Stimulated activated CD4-positive, alpha-beta T cell treated with anti-CD3 and anti-CD28 coated beads, TNF-alpha, amount 100 ng/mL, for 4 hours (primary cell): ENCODE data around the gene ADGRG3.

ENCODE experiments used
- DNase-seq, 3 experiments: peaks; one replicate each; pipeline ENCODE4 v3.0.0-alpha.2; 2020; ENCODE audit warnings: low read depth in 3 of 3

ADGRG3 gene

GRCh38 chr16:57630931-57631845, 36.9 kb upstream of the ADGRG3 start:
- no peak for DNase-seq

- DNase-seq, result no peak
These were observed 35.5 kb upstream of the ADGRG3 start for GRCh38 chr16:57632568-57632967.

GRCh38 chr16:57633383-57634064, 34.6 kb upstream of the ADGRG3 start:
- DNase-seq, result no peak

DNA sequence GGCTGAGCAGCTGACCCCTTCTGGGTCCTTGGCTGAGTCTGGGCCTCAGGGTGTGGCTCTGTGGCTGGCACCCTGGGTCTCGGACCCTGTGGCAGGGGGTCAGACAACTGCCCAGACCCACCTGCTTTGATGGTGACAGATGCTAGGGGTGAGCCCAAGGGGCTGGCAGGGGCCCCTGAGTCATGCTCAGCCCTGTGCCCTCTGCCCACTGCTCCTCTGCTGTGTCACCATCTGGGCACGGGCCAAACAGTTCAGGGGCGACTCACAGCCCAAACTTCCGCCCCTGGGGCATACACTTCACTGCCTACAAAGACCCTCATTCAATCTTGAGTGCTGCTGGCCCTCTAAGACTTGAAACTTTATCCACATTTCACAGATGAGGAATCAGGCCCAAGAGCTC, 33.9 kb upstream of the ADGRG3 start:
- DNase-seq, result no peak

DNA sequence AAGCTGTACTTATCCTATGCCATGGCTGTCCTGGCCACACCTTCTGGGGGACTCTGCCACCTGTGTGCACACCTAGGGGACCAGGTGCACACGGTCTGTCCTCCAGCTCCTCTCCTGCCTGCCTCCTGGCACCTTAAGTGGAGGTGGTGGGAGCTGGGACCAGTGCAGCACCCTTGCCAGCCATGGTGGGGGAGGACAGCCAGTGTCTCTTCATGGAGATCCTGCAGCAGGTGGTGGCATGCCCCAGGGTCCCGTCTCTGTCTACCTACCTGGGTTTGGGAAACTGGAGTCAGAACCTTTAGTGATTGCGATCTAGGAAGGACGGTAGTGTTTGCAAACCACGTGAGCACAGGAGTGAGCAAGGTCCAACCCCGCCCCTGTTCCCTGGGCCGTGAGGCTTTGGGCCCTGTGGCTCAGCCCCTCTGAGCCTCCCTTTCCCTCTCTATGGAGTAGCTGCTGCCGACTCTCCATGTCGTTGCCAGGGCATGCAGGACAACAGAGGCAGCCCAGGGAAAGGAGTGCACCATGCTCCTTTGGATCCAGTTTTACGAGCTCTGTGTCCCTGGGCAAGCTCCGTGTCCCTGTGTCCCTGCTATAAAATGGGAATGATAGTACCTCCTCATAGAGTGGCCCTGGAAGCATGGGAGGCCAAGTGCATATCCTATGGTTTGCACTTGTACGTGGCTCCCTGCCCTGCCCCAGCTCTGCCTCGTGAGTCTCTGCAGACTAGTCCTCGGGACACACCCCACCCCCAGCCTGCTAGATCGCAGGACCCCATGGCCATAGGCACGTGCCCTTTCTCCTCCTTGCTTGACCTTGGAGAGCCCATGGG, 32.6 kb upstream of the ADGRG3 start:
- no peak for DNase-seq

DNA sequence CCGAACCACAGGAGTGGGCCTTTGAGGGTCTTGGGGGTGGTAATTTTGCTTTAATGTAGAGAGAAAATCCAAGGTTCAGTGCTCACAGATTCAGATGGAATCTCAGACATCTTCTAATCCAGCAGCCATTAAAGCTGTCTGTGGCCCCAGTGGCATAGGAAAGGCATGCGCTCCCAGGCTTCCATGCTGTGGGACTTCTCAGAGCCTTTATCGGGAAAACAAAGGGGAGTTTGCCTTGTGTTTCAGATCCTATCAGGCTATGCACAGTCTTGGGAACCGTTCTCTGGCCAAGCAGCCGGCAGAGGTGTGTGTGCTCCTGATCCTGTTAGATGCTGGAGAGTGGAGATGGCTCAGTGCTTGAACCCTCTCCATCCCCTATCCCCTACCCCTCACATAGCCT, 31.9 kb upstream of the ADGRG3 start:
- no peak for DNase-seq

DNA sequence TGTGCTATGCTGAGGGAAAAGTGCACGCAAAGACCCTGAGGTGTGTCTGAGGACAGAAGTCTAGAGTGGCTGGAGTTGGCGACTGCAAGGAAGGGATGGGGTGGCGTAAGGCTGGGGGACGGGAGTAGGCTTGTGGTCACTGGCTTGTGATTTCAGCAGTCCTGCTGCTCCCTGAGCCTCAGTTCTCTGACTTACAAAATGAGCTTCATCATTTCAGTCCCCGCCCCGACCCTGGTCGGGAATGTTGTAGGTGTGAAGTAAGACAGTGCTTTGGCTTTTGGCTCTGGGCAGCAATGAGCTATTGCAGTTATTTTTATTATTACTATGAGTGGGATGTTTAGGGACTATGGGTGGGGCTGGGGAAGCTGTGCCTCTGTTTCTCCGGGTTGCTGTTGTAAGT, 31.1 kb upstream of the ADGRG3 start:
- DNase-seq, result no peak

- DNase-seq, result no peak
These were observed 30.7 kb upstream of the ADGRG3 start for GRCh38 chr16:57637424-57637823.

- no peak for DNase-seq
These were observed 30.1 kb upstream of the ADGRG3 start for GRCh38 chr16:57637965-57638364.

- DNase-seq, result no peak
These were observed 29.7 kb upstream of the ADGRG3 start for GRCh38 chr16:57638381-57638780.

DNA sequence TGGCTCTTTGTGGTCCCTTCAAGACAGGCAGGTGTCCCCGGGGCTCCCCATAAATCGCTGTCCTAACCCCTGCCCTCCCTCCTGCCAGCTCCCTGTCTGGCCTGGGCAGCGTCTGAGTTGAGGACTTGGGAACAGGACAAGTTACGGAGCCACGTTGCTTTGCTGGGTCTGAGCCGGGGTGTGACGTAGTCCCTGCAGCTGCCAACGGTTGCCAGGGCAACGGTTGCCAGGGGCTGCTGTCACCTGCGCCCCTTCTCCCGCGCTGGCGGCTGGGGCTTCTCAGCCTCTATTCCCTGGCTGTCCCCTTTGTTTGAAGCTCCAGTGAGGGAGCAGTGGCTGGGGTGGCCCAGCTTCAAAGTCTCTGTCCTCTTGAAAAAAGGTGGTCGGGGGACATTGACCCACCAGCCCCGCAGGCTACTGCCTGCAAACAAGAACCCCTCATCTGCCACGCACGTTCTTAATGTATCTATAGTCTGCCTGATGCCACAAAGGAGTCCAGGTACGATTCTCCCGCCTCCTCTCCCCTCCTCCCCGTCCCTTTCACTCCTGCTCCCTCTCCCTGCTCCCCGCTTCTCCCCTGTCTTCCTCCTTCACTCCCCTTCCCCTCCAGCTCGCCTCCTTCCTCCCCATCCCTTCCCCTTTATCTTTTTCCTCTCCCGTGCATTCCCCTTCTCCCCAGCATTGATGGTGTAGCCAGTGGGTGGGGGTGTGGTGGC, 28.8 kb upstream of the ADGRG3 start:
- DNase-seq, result no peak

DNA sequence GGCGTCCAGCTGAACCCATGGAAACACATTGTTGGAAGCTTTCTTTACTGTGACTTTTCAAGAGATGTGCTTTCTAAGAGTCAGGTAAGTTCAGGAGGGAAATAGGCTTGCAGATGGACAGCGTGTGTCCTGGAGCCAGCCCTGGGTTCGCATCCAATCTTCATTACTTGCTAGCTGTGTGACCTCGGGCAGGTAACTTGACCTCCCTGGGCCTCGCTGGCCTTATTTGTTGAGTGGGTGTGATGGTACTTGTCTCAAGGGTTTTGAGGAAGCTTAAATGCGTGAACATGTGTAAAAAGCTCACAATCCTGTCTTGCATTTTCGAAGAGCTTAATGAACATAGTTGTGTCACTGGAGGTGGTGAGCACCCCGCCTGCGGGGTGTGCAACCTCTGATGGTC, 27.9 kb upstream of the ADGRG3 start:
- no peak for DNase-seq

- no peak for DNase-seq
These were observed 27.5 kb upstream of the ADGRG3 start for GRCh38 chr16:57640612-57641011.

DNA sequence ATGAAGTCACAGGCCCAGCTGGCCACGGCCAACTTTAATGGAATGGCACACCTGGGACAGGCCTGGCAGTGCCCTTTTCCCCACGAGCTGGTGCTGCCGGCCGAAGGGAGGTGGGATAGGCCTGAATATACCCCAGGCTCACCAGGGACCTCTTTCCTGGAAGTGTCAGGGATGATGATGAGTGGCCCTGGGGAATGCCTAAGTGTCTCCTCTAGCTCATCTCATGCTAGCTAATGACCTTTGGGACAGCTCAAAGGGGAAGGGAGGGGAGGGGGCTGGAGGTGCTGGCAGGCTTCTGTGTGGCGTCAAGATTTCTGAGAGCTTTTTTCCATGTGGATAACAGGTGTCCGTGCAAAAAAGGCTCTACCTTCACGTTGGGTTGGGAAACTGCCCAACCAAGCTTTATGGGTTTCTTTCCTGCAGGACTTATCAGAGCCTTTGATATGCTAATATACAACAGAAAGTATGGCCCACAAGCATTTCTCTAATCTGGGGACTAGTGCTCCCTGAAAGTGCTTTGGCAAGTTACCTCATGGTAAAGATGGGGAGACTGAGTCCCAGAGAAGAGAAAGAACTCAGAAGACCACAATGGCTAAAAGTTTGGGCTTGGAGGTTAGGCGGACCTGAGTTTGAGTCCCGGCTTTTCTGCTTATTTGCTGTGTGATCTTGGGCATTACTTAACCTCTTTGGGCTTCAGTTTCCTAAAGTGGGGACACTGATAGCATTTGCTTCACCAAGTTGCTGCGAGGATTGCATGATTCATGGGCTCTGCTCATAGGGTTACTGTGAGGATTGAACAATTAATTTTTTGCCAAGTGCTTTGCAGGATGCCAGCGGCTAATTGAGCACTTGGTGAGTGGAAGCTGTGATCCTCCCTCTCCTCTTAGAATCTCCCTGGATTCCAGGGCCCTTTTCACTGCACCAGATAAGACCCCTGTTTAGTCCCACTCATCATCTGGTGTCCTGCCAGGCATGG, 25.7 kb upstream of the ADGRG3 start:
- DNase-seq, result no peak

GRCh38 chr16:57643147-57643874, 24.8 kb upstream of the ADGRG3 start:
- DNase-seq, result no peak

GRCh38 chr16:57643910-57644309, 24.2 kb upstream of the ADGRG3 start:
- no peak for DNase-seq

DNA sequence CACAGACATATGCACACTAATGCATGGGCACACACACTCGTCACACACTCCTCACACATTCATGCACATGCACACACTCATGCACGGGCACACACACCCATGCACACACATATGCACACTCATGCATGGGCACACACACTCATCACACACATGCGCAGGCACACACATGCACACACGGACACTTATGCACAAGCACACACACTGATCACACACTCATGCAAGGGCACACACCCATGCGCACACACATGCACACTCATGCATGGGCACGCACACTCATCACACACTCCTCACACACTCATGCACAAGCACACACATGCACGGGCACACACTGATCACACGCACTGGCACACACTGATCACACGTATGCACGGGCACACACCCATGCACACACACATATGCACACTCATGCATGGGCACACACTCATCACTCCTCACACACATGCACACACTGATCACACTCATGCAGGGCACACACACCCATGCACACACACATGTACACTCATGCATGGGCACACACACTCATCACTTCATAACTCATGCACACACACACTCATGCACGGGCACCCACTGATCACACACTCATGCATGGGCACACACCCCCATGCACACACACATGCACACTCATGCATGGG, 23.6 kb upstream of the ADGRG3 start:
- DNase-seq, result no peak

- DNase-seq, result no peak
These were observed 22.9 kb upstream of the ADGRG3 start for GRCh38 chr16:57645169-57645568.

DNA sequence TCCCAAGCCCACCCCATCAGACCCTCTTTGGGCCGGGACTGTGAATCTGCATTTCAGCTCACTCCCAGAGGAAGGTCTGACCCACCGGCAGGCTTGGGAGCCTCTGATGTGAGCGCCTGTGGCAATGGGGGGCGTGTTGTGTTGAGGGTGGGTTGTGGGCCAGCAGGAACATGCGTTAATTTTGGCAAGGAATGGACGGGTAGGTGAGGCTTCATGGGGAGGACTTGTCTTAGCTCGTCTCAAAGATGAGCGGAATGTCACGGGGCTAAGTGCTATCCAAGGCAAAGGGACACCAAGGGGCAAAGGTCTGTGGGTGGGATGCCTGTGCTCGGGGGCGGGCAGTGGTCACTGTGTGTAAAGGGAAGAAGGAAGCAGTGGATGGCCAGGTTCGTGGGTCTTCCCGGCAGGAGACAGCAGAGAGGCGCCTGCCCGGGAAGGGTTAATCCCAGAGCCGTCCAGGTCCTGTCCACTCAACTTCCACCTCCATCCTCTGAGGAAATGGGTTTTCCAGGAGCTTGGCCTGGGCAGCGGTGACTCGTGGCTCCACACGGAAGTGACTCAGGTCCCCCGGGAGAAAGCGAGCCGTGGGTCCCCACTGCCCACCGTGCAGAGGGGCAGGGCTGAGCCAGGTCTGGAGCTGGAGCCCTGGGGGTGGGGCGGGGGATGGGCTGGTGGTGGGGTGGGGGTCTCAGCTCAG, 22.3 kb upstream of the ADGRG3 start:
- DNase-seq, result no peak
